Measurements from ENCODE around the gene SLC4A2. TPM values are rescaled to one million over a fixed set of nuclear protein-coding genes. Genes with fewer than 3 reads are reported as not detected.
A peak's percentile ranks its signal among the peaks of the same experiment; 100 is the strongest.

The SLC4A2 gene
- total RNA-seq, 1 donor from 2014 or later = 390 TPM

DNA sequence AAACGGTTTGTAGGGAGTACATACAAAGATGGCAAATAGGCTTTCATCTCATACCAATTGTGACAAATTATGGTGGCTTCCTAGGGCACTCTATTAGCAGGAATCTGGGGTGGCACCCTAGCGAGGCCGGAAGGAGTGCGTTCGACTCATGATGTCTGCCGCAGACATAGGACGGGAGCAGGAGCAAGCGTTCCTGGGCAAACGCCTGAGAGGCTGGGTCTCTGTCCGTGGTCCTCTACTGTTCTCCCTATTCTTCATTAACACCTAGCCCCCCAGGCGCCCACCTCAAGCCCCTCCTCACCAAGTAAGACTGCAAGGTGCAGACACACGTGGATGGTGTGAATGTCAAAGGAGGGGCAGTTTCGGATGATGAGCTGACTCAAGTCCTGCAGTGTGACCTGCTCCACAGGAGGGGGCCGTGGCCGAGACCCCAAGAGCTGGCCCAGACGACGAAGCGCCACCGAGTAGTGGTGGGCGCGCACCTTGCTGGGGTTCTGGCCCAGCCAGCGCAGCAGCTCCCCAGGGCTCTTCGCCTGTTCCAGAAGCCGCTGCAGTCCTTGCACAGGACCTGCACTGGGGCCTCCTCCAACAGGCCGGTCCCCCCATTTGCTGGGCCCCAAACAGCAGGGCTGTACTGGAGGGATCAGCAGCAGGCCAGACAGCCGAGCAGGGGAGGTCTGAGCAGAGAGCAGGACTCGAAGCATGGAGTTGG, 20.0 kb downstream of the SLC4A2 start:
- peaks cover 24 to 30% of the 10 kb centered on the region in 2 donors for H3K4me1 ChIP-seq
- peak in 1 of 2 donors; percentile 61 for DNase-seq (ENCODE audit: low spot score in 2 of 2)
- TF ChIP-seq, protein P1, sequence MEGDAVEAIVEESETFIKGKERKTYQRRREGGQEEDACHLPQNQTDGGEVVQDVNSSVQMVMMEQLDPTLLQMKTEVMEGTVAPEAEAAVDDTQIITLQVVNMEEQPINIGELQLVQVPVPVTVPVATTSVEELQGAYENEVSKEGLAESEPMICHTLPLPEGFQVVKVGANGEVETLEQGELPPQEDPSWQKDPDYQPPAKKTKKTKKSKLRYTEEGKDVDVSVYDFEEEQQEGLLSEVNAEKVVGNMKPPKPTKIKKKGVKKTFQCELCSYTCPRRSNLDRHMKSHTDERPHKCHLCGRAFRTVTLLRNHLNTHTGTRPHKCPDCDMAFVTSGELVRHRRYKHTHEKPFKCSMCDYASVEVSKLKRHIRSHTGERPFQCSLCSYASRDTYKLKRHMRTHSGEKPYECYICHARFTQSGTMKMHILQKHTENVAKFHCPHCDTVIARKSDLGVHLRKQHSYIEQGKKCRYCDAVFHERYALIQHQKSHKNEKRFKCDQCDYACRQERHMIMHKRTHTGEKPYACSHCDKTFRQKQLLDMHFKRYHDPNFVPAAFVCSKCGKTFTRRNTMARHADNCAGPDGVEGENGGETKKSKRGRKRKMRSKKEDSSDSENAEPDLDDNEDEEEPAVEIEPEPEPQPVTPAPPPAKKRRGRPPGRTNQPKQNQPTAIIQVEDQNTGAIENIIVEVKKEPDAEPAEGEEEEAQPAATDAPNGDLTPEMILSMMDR (IDR thresholded peaks at IDR 0.05) = no peak
- H3K9me3 ChIP-seq = no peaks in the 10 kb centered on the region
- H3K27me3 ChIP-seq = no peaks in the 10 kb centered on the region
- H3K27ac ChIP-seq = peak overlapping the region in 1 of 2 donors; percentile 95
- intact Hi-C loops (cut with DNase I) = no loop called here
- peaks cover 16 to 29% of the 10 kb centered on the region in 2 donors for H3K36me3 ChIP-seq
- H3K4me3 ChIP-seq = peak overlapping the region; percentile 75 to 87

DNA sequence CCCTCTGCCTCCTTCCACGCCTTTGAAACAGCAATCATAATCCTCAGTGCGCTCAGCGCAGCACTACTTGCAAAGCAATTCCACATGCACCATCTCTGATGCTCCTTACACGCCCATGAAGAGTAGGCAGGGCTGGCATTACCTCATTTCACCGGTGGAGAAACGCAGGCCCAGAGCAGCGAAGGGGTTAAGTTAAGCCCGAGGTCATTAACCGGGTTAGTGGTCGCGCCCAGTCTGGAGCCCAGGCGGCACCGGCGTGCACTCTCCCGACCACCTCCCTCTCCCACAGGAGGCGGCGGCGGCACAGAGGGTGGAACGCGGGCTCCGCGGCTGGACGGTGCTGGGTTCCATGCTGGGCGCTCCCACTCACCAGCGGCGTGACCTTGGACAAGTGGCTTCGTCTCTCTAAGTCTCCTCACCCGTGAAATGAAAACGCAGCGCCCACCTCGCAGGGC, 20.7 kb downstream of the SLC4A2 start:
- Histone ChIP-seq H3K27me3 (no peaks in the 10 kb centered on the region), H3K9me3 (no peaks in the 10 kb centered on the region), H3K4me1 (peaks cover 24 to 30% of the 10 kb centered on the region in 2 donors), H3K36me3 (peaks cover 11 to 22% of the 10 kb centered on the region in 2 donors), H3K4me3 (peak overlapping the region; percentile 75 to 87), H3K27ac (peak overlapping the region; percentile 95 to 96)
- no peak for DNase-seq (ENCODE audit: low spot score in 2 of 2)
- intact Hi-C loops (cut with DNase I) = loop anchor here (1.0 to 10.0 kb wide), 7 partner anchors 21 to 1365 kb away; partner anchors contain the start of genes ABCB8, ABCF2, NUB1 and SLC4A2
- TF ChIP-seq, protein P1 (IDR thresholded peaks at IDR 0.05) = no peak

DNA sequence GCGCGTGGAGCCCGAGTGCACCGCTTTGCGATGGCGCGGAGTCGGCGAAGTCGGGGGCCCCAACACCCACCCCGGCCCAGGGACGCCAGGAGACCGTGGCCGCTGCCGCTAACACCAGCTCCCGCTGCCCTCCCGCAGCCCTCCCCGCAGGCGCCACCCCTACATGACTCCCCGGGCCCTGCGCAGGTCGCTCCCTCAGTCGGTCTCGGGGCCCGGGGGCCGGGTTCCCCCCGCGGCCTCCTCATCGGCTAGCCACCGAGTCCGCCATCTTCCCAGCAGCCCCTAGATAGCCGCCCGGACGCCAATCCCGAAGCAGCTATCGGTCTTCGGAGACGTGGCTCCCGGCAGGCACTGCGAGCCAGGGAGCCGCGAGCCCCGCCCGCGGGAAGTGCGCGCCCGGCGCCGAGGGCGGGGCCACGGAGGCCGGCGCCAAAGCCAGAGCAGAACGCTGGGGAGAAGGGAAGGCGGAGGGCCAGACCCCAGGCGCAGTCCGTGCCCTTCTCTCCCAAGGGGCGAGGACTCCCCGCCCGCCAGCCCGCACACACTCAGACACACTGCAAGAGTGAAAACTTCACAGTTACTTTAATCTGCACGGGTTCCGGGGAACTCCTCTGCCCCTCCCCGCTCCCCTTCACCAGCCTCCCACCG, 21.3 kb downstream of the SLC4A2 start, which contains the start of gene FASTK:
TSS of gene FASTK (minus strand) at position 288 of the 648 bp plus-strand sequence. CDS start at position 245, 43 bp downstream.
- H3K4me3 ChIP-seq = peak within 1 kb of the TSS; percentile 75 to 87
- peaks cover 24 to 35% of the 10 kb centered on the region in 2 donors for H3K4me1 ChIP-seq
- peaks cover 7 to 16% of the 10 kb centered on the region in 2 donors for H3K36me3 ChIP-seq
- DNase-seq (ENCODE audit: low spot score in 2 of 2) = peak; percentile 84 to 95
- H3K27ac ChIP-seq = peak within 1 kb of the TSS; percentile 95 to 96
- intact Hi-C loops (cut with DNase I) = loop anchor here (1.0 to 10.0 kb wide), 7 partner anchors 21 to 1366 kb away; partner anchors contain the start of genes ABCB8, ABCF2, NUB1 and SLC4A2
- TF ChIP-seq, protein P1 (IDR thresholded peaks at IDR 0.05) = no peak
- no peaks in the 10 kb centered on the region for H3K27me3 ChIP-seq
- no peaks in the 10 kb centered on the region for H3K9me3 ChIP-seq

DNA sequence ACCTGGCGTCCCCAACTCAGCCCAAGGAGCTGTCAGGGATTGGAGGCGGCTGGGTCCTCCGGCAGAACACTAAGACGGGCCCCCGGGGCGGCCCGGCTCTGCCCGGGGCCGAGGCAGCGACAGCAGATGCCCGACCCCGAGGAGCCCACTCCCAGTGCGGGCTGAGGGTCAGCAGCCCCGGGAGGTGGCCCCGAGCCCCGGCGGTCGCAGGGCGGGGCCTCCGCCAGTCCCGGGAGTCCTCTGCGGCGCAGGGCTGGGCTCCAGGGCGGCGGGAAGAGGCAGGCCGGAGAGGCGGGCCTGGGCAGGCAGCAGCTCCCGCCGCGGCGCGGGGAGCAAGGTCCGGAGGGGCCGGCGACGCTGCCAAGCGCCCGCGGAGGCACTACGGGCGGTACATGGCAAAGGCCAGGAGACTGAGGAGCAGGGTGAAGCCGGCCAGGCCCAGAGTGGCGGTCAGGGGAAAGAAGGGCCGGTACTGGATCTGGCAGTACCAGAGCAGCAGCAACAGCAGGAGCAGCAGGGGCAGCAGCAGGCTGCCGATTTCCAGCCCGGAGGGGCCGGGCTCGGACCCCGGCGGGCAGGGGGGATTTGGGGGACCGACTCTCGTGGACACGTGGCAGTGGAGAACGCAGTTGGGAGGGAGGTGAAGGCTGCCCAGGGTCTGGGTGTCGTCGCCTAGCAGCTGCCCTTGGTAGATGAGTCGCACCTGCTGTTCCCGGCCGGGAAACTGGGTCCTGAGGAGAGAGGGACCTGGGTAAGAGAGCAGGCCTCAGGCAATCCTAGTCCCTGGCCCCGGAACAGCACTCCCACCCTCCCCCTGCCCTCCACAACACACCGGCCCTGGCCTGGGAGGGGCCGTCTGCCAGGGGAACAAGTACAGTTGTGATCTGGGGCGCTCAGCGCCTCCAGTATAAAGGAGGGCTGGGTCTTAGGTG, 22.0 kb downstream of the SLC4A2 start:
- DNase-seq (ENCODE audit: low spot score in 2 of 2) = no peak
- peak overlapping the region; percentile 75 to 87 for H3K4me3 ChIP-seq
- H3K4me1 ChIP-seq = peaks cover 24 to 38% of the 10 kb centered on the region in 2 donors
- H3K36me3 ChIP-seq = peaks cover 0 to 9% of the 10 kb centered on the region in 2 donors
- H3K9me3 ChIP-seq = no peaks in the 10 kb centered on the region
- no peaks in the 10 kb centered on the region for H3K27me3 ChIP-seq
- TF ChIP-seq, protein P1 (IDR thresholded peaks at IDR 0.05) = no peak
- intact Hi-C loops (cut with DNase I) = loop anchor here (2.0 to 10.0 kb wide), 4 partner anchors 166 to 1367 kb away; partner anchors contain the start of genes NUB1 and SMARCD3
- H3K27ac ChIP-seq = peak overlapping the region; percentile 95 to 96

All from ascending aorta (tissue), 2 donors.